Activated CD4-positive, alpha-beta T cell treated with anti-CD3 and anti-CD28 coated beads, Interleukin-2, amount 10 ng/mL, durations not matched to agents 7 days and 5 days (primary cell): ENCODE data around the gene COL27A1. TPM values are rescaled to one million over a fixed set of nuclear protein-coding genes. Genes with fewer than 3 reads are reported as not detected.

ENCODE experiments used
- CTCF ChIA-PET: fragments of 350-600 bp; sonication (Branson Sonifier 250); formaldehyde crosslinking; loops from one replicate; lab custom pipeline; 2021; ENCODE audit warnings: antibody characterized with exemption; lab: Charles Lee
- POLR2A ChIA-PET: fragments of 350-600 bp; sonication (Branson Sonifier 250); formaldehyde crosslinking; loops from one replicate; lab custom pipeline; 2021; ENCODE audit warnings: antibody characterized with exemption; lab: Charles Lee
- DNase-seq: peaks from one replicate; pipeline ENCODE4 v3.0.0-alpha.2; 2020
- H3K27ac Mint-ChIP-seq: one replicate; pipeline ENCODE4 v1.8.0; 2021; ENCODE audit warnings: mild to moderate bottlenecking, moderate library complexity, mixed read lengths
- H3K27me3 Mint-ChIP-seq: one replicate; pipeline ENCODE4 v1.8.0; 2021; ENCODE audit warnings: mixed read lengths
- H3K36me3 Mint-ChIP-seq: one replicate; pipeline ENCODE4 v1.8.0; 2021; ENCODE audit warnings: low read depth, mixed read lengths
- H3K4me1 Mint-ChIP-seq: one replicate; pipeline ENCODE4 v1.8.0; 2021; ENCODE audit warnings: mixed read lengths
- H3K4me3 Mint-ChIP-seq: one replicate; pipeline ENCODE4 v1.8.0; 2021; ENCODE audit warnings: mild to moderate bottlenecking, moderate library complexity, mixed read lengths
- H3K9me3 Mint-ChIP-seq: one replicate; pipeline ENCODE4 v1.8.0; 2021; ENCODE audit warnings: mixed read lengths
- total RNA-seq, 2 experiments: library from RNA; stranded (reverse); gene quantifications; one replicate each; pipeline ENCODE4 v1.2.3, GENCODE V29; 2021

COL27A1 gene
- total RNA-seq, 2 experiments from 2014 or later: 0.15 to 0.22 TPM

GRCh38 chr9:114250648-114251047 is 95.3 kb downstream of the COL27A1 start:
- no peaks in the 10 kb centered on the region for H3K9me3 Mint-ChIP-seq
- no peak overlapping the region for H3K27ac Mint-ChIP-seq
- no peaks in the 10 kb centered on the region for H3K27me3 Mint-ChIP-seq
- ChIA-PET POLR2A (no interaction called here), CTCF (interaction anchor here (0.9 kb wide), 2 partner anchors 12 to 16 kb away, joined by 3 read pairs; no protein-coding TSS in a partner anchor)
- H3K4me3 Mint-ChIP-seq: no peak overlapping the region
- H3K36me3 Mint-ChIP-seq: no peaks in the 10 kb centered on the region
- DNase-seq: no peak
- no peaks in the 10 kb centered on the region for H3K4me1 Mint-ChIP-seq

- no peak overlapping the region for H3K27ac Mint-ChIP-seq
- no peak overlapping the region for H3K4me3 Mint-ChIP-seq
- no peaks in the 10 kb centered on the region for H3K27me3 Mint-ChIP-seq
- DNase-seq: no peak
- no peaks in the 10 kb centered on the region for H3K9me3 Mint-ChIP-seq
- CTCF ChIA-PET: no interaction called here
- no peaks in the 10 kb centered on the region for H3K36me3 Mint-ChIP-seq
- no peaks in the 10 kb centered on the region for H3K4me1 Mint-ChIP-seq
- POLR2A ChIA-PET: no interaction called here
Observed at GRCh38 chr9:114252394-114252793, 97.1 kb downstream of the COL27A1 start.

- Mint-ChIP-seq H3K4me3 (no peak overlapping the region), H3K9me3 (no peaks in the 10 kb centered on the region), H3K36me3 (no peaks in the 10 kb centered on the region), H3K27me3 (no peaks in the 10 kb centered on the region), H3K4me1 (no peaks in the 10 kb centered on the region), H3K27ac (no peak overlapping the region)
- ChIA-PET CTCF (no interaction called here), POLR2A (no interaction called here)
- DNase-seq: no peak
Observed at GRCh38 chr9:114256827-114257328, 101.5 kb downstream of the COL27A1 start.

- Mint-ChIP-seq H3K4me3 (no peak overlapping the region), H3K27me3 (no peaks in the 10 kb centered on the region), H3K27ac (no peak overlapping the region), H3K36me3 (no peaks in the 10 kb centered on the region), H3K9me3 (no peaks in the 10 kb centered on the region), H3K4me1 (no peaks in the 10 kb centered on the region)
- no peak for DNase-seq
- POLR2A ChIA-PET: no interaction called here
- CTCF ChIA-PET: interaction anchor here (2.1 kb wide), 1 partner anchor 11 kb away, joined by 5 read pairs; no protein-coding TSS in a partner anchor
Observed at GRCh38 chr9:114258218-114258617, 102.9 kb downstream of the COL27A1 start.

GRCh38 chr9:114258866-114259797 is 103.8 kb downstream of the COL27A1 start:
- POLR2A ChIA-PET: no interaction called here
- Mint-ChIP-seq H3K27me3 (no peaks in the 10 kb centered on the region), H3K9me3 (no peaks in the 10 kb centered on the region), H3K36me3 (no peaks in the 10 kb centered on the region), H3K27ac (no peak overlapping the region), H3K4me1 (no peaks in the 10 kb centered on the region), H3K4me3 (no peak overlapping the region)
- no peak for DNase-seq
- CTCF ChIA-PET: interaction anchor here (0.6 to 2.1 kb wide), 2 partner anchors 10 to 1717 kb away, joined by 3 to 5 read pairs; no protein-coding TSS in a partner anchor

GRCh38 chr9:114259798-114260523 is 104.6 kb downstream of the COL27A1 start:
- H3K4me1 Mint-ChIP-seq: no peaks in the 10 kb centered on the region
- POLR2A ChIA-PET: no interaction called here
- H3K27me3 Mint-ChIP-seq: no peaks in the 10 kb centered on the region
- H3K36me3 Mint-ChIP-seq: no peaks in the 10 kb centered on the region
- no peak for DNase-seq
- CTCF ChIA-PET: interaction anchor here (2.1 kb wide), 1 partner anchor 9 kb away, joined by 5 read pairs; no protein-coding TSS in a partner anchor
- H3K27ac Mint-ChIP-seq: no peak overlapping the region
- no peak overlapping the region for H3K4me3 Mint-ChIP-seq
- H3K9me3 Mint-ChIP-seq: no peaks in the 10 kb centered on the region

GRCh38 chr9:114261026-114261425 is 105.7 kb downstream of the COL27A1 start:
- no peaks in the 10 kb centered on the region for H3K27me3 Mint-ChIP-seq
- ChIA-PET POLR2A (no interaction called here), CTCF (interaction anchor here (0.9 kb wide), 1 partner anchor 490 kb away, joined by 5 read pairs; no protein-coding TSS in a partner anchor)
- H3K27ac Mint-ChIP-seq: no peak overlapping the region
- H3K9me3 Mint-ChIP-seq: no peaks in the 10 kb centered on the region
- no peaks in the 10 kb centered on the region for H3K4me1 Mint-ChIP-seq
- H3K4me3 Mint-ChIP-seq: no peak overlapping the region
- no peaks in the 10 kb centered on the region for H3K36me3 Mint-ChIP-seq
- DNase-seq: no peak

- ChIA-PET CTCF (no interaction called here), POLR2A (no interaction called here)
- Mint-ChIP-seq H3K4me3 (no peak overlapping the region), H3K27ac (no peak overlapping the region), H3K27me3 (no peaks in the 10 kb centered on the region), H3K9me3 (no peaks in the 10 kb centered on the region), H3K4me1 (no peaks in the 10 kb centered on the region), H3K36me3 (no peaks in the 10 kb centered on the region)
- no peak for DNase-seq
Observed at GRCh38 chr9:114261987-114262386, 106.7 kb downstream of the COL27A1 start.

GRCh38 chr9:114263853-114264510 is 108.6 kb downstream of the COL27A1 start:
- no peak overlapping the region for H3K4me3 Mint-ChIP-seq
- no peak for DNase-seq
- no peaks in the 10 kb centered on the region for H3K9me3 Mint-ChIP-seq
- H3K4me1 Mint-ChIP-seq: no peaks in the 10 kb centered on the region
- ChIA-PET POLR2A (no interaction called here), CTCF (no interaction called here)
- no peaks in the 10 kb centered on the region for H3K36me3 Mint-ChIP-seq
- H3K27ac Mint-ChIP-seq: no peak overlapping the region
- no peaks in the 10 kb centered on the region for H3K27me3 Mint-ChIP-seq

- ChIA-PET POLR2A (no interaction called here), CTCF (no interaction called here)
- Mint-ChIP-seq H3K27me3 (no peaks in the 10 kb centered on the region), H3K9me3 (no peaks in the 10 kb centered on the region), H3K4me3 (no peak overlapping the region), H3K36me3 (no peaks in the 10 kb centered on the region), H3K4me1 (no peaks in the 10 kb centered on the region), H3K27ac (no peak overlapping the region)
- DNase-seq: no peak
Observed at GRCh38 chr9:114264806-114265550, 109.6 kb downstream of the COL27A1 start.

- CTCF ChIA-PET: no interaction called here
Observed at GRCh38 chr9:114266969-114267368, 111.6 kb downstream of the COL27A1 start.

GRCh38 chr9:114269023-114269422 is 113.7 kb downstream of the COL27A1 start:
- ChIA-PET CTCF (interaction anchor here (0.9 to 1.9 kb wide), 4 partner anchors 10 to 114 kb away, joined by 3 to 6 read pairs (median 4); no protein-coding TSS in a partner anchor), POLR2A (no interaction called here)
- H3K27ac Mint-ChIP-seq: no peak overlapping the region

More at GRCh38 chr9:114266969-114267368, 111.6 kb downstream of the COL27A1 start:
- Mint-ChIP-seq H3K4me1 (no peaks in the 10 kb centered on the region), H3K27ac (no peak overlapping the region), H3K9me3 (no peaks in the 10 kb centered on the region), H3K4me3 (no peak overlapping the region), H3K36me3 (no peaks in the 10 kb centered on the region), H3K27me3 (no peaks in the 10 kb centered on the region)
- DNase-seq: no peak
- POLR2A ChIA-PET: no interaction called here

More at GRCh38 chr9:114269023-114269422, 113.7 kb downstream of the COL27A1 start:
- DNase-seq: no peak
- no peaks in the 10 kb centered on the region for H3K9me3 Mint-ChIP-seq
- no peaks in the 10 kb centered on the region for H3K36me3 Mint-ChIP-seq
- no peaks in the 10 kb centered on the region for H3K4me1 Mint-ChIP-seq
- no peak overlapping the region for H3K4me3 Mint-ChIP-seq
- no peaks in the 10 kb centered on the region for H3K27me3 Mint-ChIP-seq
